Kidney epithelial cell (primary cell): Measurements from ENCODE around the gene ST3GAL5. TPM values are rescaled to one million over a fixed set of nuclear protein-coding genes. Genes with fewer than 3 reads are reported as not detected.

Experiments used
- DNase-seq: peaks from one replicate; pipeline ENCODE4 v3.0.0-alpha.2; 2010; ENCODE audit warnings: low read depth
- H3K27me3 ChIP-seq: 2 replicates; pipeline ENCODE4 v1.6.0; 2011; ENCODE audit warnings: low read length; ENCODE audit not compliant: control insufficient read depth, insufficient read depth
- H3K36me3 ChIP-seq: 2 replicates; pipeline ENCODE4 v1.5.1; 2011; ENCODE audit warnings: low read length; ENCODE audit not compliant: control insufficient read depth, insufficient read depth
- H3K4me3 ChIP-seq: 2 replicates; pipeline ENCODE4 v1.5.1; 2011; ENCODE audit warnings: low read depth, mild to moderate bottlenecking, control low read depth, low read length
- total RNA-seq: library from RNA; depleted of rRNA; stranded (reverse); fragments of >200 nt; gene quantifications from 2 replicates; pipeline ENCODE4 v1.2.3, GENCODE V29; 2015
- TF ChIP-seq, protein P1 (sequence below): IDR thresholded peaks from 2 replicates; pipeline ENCODE4 v1.5.1; 2011; ENCODE audit warnings: mild to moderate bottlenecking, moderate library complexity, low read length, control low read depth, inconsistent platforms; ENCODE audit not compliant: insufficient read depth, poor library complexity, severe bottlenecking

The ST3GAL5 gene
- total RNA-seq, 1 donor from 2014 or later: 3.0 TPM

DNA sequence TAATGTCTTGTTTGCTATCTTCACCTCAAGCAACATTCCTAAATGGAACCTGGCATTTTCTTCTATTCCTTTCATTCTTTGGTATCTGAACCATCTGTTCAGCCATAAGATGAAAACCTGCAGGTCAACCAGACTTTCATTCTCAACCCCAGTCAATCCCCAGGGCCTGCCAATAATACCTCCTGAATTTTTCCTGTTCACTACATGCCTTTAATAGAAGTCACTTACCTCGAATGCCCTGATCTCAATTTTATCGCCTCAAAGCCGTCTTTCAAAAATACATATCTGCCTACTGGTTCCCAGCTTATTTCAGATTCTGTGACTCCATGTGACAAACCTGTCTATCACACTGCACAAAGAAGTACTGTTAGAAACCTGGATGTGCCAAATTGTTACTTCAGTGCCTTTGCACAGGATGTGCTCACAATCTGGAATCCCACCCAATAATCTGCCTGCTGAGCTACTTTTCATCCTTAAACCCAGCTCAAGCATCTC lies 22.6 kb downstream of the ST3GAL5 start:
- Histone ChIP-seq H3K4me3 (no peak overlapping the region), H3K27me3 (no peaks in the 10 kb centered on the region), H3K36me3 (no peaks in the 10 kb centered on the region)
- no peak for DNase-seq
- TF ChIP-seq, protein P1, sequence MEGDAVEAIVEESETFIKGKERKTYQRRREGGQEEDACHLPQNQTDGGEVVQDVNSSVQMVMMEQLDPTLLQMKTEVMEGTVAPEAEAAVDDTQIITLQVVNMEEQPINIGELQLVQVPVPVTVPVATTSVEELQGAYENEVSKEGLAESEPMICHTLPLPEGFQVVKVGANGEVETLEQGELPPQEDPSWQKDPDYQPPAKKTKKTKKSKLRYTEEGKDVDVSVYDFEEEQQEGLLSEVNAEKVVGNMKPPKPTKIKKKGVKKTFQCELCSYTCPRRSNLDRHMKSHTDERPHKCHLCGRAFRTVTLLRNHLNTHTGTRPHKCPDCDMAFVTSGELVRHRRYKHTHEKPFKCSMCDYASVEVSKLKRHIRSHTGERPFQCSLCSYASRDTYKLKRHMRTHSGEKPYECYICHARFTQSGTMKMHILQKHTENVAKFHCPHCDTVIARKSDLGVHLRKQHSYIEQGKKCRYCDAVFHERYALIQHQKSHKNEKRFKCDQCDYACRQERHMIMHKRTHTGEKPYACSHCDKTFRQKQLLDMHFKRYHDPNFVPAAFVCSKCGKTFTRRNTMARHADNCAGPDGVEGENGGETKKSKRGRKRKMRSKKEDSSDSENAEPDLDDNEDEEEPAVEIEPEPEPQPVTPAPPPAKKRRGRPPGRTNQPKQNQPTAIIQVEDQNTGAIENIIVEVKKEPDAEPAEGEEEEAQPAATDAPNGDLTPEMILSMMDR: no peak

DNA sequence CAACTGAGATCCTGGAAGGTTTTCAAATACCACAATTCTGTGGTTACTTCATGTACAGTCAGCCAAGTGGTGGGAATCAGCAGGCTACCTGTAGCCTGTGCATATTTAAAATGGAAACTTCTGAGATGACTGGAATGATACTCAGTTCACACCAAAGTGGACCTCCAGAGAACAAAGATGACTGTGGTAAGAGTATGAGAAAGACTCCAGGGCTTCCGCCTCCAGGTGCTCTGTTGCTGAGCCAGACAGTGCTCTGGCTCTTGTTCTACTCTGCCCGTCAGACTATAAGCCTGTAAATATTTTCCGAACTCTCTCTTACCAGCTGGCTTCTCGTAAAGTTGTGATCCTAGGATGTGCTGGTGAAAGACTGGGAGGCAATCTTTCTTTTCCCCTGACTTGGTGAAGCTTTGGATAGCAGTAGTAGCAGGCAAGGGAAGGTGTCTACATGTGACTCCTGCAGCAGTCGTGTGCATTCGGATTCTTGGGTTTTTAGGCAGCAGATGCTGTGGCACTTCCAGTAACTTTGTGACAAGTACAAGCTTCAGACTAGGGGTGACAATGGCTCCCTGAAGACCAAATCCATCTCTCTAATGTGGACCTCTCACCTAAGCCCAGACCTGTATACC lies 23.1 kb downstream of the ST3GAL5 start:
- H3K36me3 ChIP-seq: no peaks in the 10 kb centered on the region
- no peak overlapping the region for H3K4me3 ChIP-seq
- TF ChIP-seq, protein P1: no peak
- no peaks in the 10 kb centered on the region for H3K27me3 ChIP-seq
- no peak for DNase-seq

DNA sequence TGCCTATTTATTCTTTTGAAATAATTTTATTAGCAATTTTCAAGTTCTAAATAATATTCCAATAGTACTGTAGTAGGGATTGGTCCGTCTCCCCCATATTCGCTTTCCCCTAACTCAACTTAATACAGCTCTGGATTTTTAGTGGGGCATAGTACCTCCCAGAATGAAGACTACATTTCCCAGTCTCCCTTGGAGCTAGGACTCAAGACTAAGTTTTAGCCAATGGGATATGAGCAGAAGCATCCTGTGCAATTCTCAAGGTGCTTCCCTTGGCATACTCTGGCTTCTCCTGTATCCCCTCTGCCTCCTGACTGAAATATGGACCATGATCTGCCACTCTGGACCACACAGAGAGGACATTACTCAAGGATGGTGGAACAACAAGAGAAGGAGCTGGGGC lies 24.1 kb downstream of the ST3GAL5 start:
- Histone ChIP-seq H3K27me3 (no peaks in the 10 kb centered on the region), H3K36me3 (no peaks in the 10 kb centered on the region), H3K4me3 (no peak overlapping the region)
- TF ChIP-seq, protein P1: no peak
- no peak for DNase-seq

DNA sequence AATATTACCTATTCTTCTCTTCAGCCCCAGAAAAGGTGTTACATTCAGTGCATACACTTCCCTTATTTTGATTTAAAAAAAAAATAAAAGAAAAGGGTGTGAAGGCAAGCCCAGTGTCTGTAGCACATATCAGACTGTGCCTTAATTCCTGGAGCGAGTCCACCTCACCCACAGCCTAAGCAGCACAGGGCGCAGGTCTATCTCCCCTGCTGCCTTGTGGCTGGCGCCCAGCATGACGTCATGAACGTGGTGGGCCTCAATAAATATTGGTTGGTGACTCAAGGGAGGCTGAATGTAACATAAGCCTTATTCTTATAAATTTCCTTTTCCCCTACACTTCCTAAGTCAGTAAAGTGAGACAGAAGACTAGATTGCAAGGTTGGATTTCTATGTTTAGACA lies 26.4 kb downstream of the ST3GAL5 start:
- H3K27me3 ChIP-seq: no peaks in the 10 kb centered on the region
- DNase-seq: no peak
- TF ChIP-seq, protein P1: no peak
- H3K4me3 ChIP-seq: no peak overlapping the region
- no peaks in the 10 kb centered on the region for H3K36me3 ChIP-seq

DNA sequence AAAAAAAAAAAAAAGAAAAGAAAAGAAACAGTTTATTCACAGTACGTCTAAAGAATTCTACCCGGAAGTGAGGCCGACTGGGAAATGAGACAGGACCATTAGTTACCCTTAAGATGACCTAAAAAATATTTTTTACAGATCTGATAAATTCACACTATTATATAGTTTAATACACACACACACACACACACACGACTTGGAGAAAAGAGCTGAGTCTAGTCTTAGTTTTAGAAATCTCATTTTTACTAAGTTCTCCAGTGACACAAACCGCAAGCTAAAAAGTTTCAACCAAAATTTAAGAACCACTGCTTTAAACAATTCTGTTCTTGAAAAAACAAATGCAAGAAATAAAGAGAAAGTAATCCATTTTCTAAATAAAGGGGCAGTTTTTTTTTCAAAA lies 27.1 kb downstream of the ST3GAL5 start:
- H3K27me3 ChIP-seq: no peaks in the 10 kb centered on the region
- H3K36me3 ChIP-seq: no peaks in the 10 kb centered on the region
- TF ChIP-seq, protein P1: no peak
- DNase-seq: no peak
- no peak overlapping the region for H3K4me3 ChIP-seq

DNA sequence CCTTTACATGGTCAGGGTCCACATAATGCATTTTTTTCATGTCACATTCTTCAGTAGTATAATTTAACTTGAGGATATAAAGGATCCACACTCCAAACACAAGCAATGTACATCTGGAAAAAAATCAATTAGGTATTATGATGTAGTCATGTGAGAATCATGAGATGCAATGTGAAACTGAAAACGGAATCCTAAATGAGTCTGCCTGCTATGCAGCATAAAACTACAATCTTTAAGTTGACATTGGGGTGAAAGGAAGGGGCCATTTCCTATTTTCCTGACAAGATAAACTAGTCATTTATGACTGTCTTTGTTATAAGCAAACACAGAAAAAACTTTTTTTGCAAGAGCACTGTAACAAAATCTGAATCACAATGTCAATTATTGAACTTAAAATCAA lies 27.6 kb downstream of the ST3GAL5 start:
- Histone ChIP-seq H3K36me3 (no peaks in the 10 kb centered on the region), H3K4me3 (no peak overlapping the region), H3K27me3 (no peaks in the 10 kb centered on the region)
- DNase-seq: no peak
- TF ChIP-seq, protein P1: no peak
